AG09319 (cell line): ENCODE results near the gene TOGARAM1.

Experiments
- DNase-seq: peaks from one replicate; pipeline ENCODE4 v3.0.0-alpha.2; 2010; ENCODE audit warnings: low read depth; ENCODE audit errors: extremely low read depth
- TF ChIP-seq, protein P1 (sequence below): IDR thresholded peaks from 2 replicates; pipeline ENCODE4 v1.5.1; 2011; ENCODE audit warnings: low read depth, mild to moderate bottlenecking, inconsistent platforms, low read length, moderate library complexity

TOGARAM1 gene

DNA sequence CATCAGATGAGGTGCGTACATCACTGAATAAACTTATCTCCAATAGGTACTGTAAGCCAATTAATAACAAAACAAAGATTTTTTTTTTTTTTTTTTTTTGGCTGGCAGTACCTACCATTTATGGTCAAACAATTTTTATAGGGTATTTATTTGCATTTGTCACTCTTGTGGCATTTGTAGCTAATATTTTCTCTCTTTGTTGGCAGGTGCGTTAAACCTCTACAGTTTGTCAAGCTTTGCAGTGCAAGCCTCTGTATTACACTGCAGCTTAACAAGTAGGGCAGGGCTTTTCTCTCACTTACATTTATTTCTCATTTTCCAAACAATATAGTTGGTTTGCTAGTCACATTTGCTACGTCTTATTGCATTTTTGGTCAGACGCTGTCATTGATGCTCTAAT, 134.2 kb downstream of the TOGARAM1 start:
- TF ChIP-seq, protein P1, sequence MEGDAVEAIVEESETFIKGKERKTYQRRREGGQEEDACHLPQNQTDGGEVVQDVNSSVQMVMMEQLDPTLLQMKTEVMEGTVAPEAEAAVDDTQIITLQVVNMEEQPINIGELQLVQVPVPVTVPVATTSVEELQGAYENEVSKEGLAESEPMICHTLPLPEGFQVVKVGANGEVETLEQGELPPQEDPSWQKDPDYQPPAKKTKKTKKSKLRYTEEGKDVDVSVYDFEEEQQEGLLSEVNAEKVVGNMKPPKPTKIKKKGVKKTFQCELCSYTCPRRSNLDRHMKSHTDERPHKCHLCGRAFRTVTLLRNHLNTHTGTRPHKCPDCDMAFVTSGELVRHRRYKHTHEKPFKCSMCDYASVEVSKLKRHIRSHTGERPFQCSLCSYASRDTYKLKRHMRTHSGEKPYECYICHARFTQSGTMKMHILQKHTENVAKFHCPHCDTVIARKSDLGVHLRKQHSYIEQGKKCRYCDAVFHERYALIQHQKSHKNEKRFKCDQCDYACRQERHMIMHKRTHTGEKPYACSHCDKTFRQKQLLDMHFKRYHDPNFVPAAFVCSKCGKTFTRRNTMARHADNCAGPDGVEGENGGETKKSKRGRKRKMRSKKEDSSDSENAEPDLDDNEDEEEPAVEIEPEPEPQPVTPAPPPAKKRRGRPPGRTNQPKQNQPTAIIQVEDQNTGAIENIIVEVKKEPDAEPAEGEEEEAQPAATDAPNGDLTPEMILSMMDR = no peak
- no peak for DNase-seq

GRCh38 chr14:45103806-45104205, 141.8 kb downstream of the TOGARAM1 start:
- no peak for DNase-seq
- TF ChIP-seq, protein P1 = no peak

GRCh38 chr14:45104561-45104960, 142.6 kb downstream of the TOGARAM1 start:
- DNase-seq = no peak
- TF ChIP-seq, protein P1 = no peak

DNA sequence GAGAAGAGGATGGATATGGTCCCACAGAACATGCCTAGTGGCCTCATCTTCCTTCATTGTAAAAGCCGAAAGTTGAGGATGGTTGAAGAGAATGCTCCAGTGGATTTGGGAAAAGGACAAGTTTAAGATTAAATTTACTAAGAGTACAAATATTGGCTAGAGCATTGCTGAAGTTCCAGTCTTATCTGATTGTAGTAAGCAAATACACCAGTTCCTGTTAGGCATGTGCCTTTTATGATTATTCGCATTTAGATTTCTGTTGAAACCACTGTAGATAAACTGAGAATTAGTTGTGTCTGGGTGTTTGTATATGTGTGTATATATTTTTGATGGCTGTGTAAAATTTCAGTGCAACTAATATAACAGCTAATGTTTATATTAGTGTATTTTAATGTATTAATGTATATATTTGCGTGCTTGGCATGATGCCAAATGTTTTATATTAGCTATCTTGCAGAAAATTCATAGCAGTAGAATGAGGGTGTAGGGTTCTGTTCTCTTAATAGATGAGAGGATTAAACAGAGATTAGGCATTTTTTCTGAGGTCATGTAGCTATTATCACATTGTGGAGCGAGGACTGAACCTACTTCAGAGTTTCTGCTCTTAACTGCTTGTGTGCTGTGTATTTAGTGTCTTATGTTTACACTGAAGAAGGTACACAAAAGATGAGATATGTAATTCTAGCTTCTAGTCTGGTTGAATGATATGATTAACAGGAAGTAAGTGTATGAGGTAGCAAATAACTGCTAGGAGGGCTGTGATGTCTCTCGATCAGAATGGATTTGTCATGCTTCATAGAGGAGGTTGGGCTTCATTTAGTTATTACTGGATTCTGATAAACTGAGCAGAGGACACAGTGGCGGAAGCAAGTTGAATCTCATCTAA, 151.1 kb downstream of the TOGARAM1 start:
- DNase-seq = no peak
- TF ChIP-seq, protein P1 = no peak

GRCh38 chr14:45114327-45114726, 152.3 kb downstream of the TOGARAM1 start:
- no peak for DNase-seq
- TF ChIP-seq, protein P1 = no peak

DNA sequence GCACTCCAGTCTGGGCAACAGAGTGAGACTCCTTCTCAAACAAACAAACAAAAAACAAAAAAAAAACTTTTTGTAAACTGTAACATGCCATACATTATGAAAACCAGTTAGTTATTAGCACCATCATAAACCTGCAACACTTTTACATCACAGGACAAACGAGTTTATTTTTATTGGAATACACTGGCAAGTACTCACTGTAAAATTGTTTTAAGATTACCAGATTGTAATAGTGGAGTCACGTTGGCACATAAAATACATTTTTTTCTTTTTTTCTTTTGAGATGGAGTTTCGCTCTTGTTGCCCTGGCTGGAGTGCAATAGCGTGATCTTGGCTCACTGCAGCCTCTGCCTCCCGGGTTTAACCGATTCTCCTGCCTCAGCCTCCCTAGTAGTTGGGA, 156.6 kb downstream of the TOGARAM1 start:
- no peak for DNase-seq
- TF ChIP-seq, protein P1 = no peak

DNA sequence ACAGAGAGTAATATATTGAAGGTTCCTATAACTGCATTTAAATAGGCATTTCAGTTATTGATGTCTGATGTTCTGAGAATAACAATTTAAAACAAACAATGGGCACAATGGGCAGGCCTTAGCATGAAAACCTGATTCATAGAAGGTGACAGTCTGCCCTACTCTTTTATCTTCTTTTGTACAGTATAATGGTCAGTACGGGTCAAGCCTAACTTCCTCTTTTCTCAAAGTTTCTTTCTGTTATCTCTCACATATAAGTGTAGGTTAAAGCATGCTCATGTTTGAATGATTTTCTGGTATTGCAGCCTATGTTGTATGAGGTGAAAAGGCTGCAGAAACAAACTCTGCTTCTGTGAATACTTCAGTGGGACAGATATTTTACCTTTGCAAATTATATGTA, 158.1 kb downstream of the TOGARAM1 start:
- DNase-seq = no peak
- TF ChIP-seq, protein P1 = no peak
